Measurements from ENCODE around the gene PPP1R12C.
A peak's percentile ranks its signal among the peaks of the same experiment; 100 is the strongest.
"Not testable (repeated sequence)": the region's sequence is repeated elsewhere in the genome, so short reads cannot be mapped to it uniquely, and the experiment has no call there.

PPP1R12C gene

DNA sequence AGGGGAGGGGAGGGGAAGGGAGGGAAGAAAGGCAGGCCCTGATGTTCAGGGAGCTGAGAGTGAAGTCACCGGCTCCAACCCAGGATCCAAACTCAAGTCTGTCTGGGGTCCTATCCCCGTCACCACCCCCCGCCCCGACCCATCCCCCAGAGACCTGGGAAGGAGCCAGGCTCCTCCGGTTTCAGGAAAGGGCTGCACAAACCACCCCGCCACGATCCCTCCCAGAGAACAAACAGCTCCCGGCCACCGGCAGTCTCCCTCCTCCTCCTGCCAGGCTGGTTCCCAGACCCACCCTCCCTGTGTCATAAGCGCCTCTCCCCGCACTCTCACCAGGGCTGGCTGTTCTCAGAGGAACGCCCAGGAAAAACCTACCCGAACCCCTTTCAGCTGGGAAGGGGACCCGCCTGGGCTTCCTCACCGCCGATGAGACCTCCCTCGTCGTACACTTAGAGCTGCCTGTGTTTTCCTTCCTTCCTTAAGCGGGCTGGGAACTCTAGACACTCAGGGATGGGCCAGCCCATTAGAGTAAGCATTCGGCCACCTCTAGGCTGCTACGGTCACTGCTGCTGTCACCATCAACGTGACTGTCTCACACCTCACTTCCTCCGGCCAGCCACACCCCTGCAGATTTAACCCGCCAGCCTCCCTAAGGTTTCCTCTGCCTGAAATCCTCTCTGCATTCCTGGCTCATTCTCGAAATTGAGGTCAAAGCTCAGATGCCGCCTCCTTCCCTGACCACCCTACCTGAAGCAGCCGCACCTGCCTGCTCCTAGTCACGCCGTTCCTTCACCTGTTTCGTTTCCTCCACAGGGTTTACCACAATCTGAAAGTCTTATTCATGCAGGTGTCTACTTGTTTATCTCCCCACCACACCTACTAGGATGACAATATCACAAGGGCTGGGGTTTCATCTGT, 48.2 kb downstream of the PPP1R12C start:
- DNase-seq (ENCODE audit: low read depth): no peak

DNA sequence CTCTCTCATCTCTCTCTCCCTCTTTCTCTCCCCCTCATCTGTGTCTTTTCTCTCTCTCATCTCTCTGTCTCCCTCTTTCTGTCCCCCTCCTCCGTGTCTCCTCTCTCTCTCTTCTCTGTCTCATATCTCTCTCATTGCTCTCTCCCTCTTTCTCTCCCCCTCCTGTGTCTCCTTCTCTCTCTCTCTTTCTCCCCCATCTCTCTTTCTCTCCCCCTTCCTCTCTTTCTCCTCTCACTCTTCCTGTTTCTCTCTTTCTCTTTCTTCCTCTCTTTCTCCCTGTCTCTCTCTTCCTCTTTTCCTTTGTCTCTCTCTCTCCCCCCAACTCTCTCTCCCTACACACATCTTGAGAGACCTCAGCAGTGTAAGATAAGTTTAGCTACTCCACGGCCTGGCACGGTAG, 49.6 kb downstream of the PPP1R12C start:
- TF ChIP-seq CTCF (conservative IDR thresholded peaks at IDR 0.05; ENCODE audit: low read depth, low read length): no peak
- no peak for DNase-seq (ENCODE audit: low read depth)
- H3K4me3 ChIP-seq (ENCODE audit: low read depth, low read length): no peak overlapping the region

More for the DNA sequence above, 48.2 kb downstream of the PPP1R12C start:
- H3K4me3 ChIP-seq (ENCODE audit: low read depth, low read length): no peak overlapping the region
- TF ChIP-seq CTCF (conservative IDR thresholded peaks at IDR 0.05; ENCODE audit: low read depth, low read length): no peak

DNA sequence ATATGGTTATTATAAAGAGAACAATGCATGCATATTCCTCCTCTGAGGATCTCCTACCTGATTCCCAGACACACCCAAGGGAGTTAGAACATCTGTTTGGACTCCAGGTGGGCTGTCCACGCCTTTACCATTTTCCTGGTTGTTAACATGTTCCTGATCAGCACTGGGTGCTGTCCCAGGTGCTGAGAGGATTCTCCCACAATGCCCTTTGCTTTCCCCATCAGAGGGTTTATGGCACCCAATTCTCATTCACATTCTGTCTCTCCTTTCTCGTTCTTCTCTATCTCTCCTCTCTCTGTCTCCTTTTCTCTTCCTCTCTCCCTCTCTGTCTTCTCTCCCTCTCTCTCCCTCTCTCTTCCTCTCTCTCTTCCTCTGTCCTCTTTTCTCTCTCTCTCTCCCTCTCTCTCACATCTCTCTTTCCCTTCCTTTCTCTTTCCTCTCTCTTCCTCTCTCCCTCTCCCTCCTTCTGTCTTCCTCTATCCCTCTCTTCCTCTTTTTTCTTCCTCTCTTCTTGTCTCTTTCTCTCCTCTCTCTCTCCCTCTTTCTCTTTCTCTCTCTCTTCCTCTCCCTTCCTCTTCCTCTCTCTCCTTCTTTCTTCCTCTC, 51.2 kb downstream of the PPP1R12C start:
- H3K4me3 ChIP-seq (ENCODE audit: low read depth, low read length): no peak overlapping the region

GRCh38 chr19:55065516-55065915, 51.9 kb downstream of the PPP1R12C start:
- H3K4me3 ChIP-seq (ENCODE audit: low read depth, low read length); DNase-seq (ENCODE audit: low read depth): not testable (repeated sequence)

More for the DNA sequence above, 51.2 kb downstream of the PPP1R12C start:
- no peak for TF ChIP-seq CTCF (conservative IDR thresholded peaks at IDR 0.05; ENCODE audit: low read depth, low read length)
- DNase-seq (ENCODE audit: low read depth): no peak

DNA sequence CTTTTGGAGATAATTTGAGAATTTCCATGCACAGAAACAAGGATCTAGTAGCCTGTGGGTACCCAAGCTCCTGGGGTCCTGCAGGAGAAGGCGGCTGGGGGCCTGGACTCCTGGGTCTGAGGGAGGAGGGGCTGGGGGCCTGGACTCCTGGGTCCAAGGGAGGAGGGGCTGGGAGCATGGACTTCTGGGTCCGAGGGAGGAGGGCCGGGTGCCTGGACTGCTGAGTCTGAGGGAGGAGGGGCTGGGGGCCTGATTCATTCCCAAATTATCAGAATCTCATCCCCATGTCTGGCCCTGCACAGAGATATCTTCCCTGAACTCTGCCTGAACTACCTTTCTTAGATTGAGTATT, 54.0 kb downstream of the PPP1R12C start:
- H3K4me3 ChIP-seq (ENCODE audit: low read depth, low read length): peak overlapping the region; percentile 32
- DNase-seq (ENCODE audit: low read depth): no peak
- TF ChIP-seq CTCF (conservative IDR thresholded peaks at IDR 0.05; ENCODE audit: low read depth, low read length): no peak

- H3K4me3 ChIP-seq (ENCODE audit: low read depth, low read length): peak within 1 kb of the TSS; percentile 77
- DNase-seq (ENCODE audit: low read depth): peak; percentile 97
- no peak for TF ChIP-seq CTCF (conservative IDR thresholded peaks at IDR 0.05; ENCODE audit: low read depth, low read length)
Measured at GRCh38 chr19:55062735-55063491, 54.5 kb downstream of the PPP1R12C start, which contains the start of gene RDH13. Gene RDH13, minus strand, starts transcription at chr19:55063148. Its CDS starts 116 bp downstream, at chr19:55063032.

GRCh38 chr19:55060287-55060686, 57.1 kb downstream of the PPP1R12C start:
- DNase-seq (ENCODE audit: low read depth): peak; percentile 50
- not testable (repeated sequence) for H3K4me3 ChIP-seq (ENCODE audit: low read depth, low read length)

All from choroid plexus epithelial cell (primary cell).